GM18858 (cell line): Measurements from ENCODE around the gene HSPA1A.
A peak's percentile ranks its signal among the peaks of the same experiment; 100 is the strongest.
"Not testable (repeated sequence)": the region's sequence is repeated elsewhere in the genome, so short reads cannot be mapped to it uniquely, and the experiment has no call there.

Experiments
- ATAC-seq: cut with Tn5 transposase; IDR thresholded peaks from one replicate; pipeline ENCODE4 v1.9.1; 2021; ENCODE audit not compliant: unreplicated experiment

HSPA1A gene

GRCh38 chr6:31862344-31863235 lies 47.2 kb downstream of the HSPA1A start, which contains the start of gene NEU1:
Gene NEU1 (minus strand): TSS chr6:31862821. CDS start chr6:31862776, 45 bp downstream.
- ATAC-seq: peak; percentile 89

GRCh38 chr6:31864123-31864562 lies 48.8 kb downstream of the HSPA1A start:
- not testable (repeated sequence) for ATAC-seq

- ATAC-seq: no peak
These were observed 49.5 kb downstream of the HSPA1A start for GRCh38 chr6:31864818-31865204.

- no peak for ATAC-seq
These were observed 50.1 kb downstream of the HSPA1A start for GRCh38 chr6:31865205-31866118.
